Motor neuron (in vitro differentiated cells): ENCODE measurements around the gene CCT2. TPM values are rescaled to one million over a fixed set of nuclear protein-coding genes. Genes with fewer than 3 reads are reported as not detected.
A peak's percentile ranks its signal among the peaks of the same experiment; 100 is the strongest.

Experiments
- ATAC-seq, 8 experiments: fragments of 200-7000 bp; cut with Tn5 transposase; replicated peaks in 6 of 8; 2 replicates each; pipeline ENCODE4 v1.8.0; 2021; ENCODE audit warnings: mild to moderate bottlenecking in 8 of 8, moderate library complexity in 8 of 8
- H3K27ac ChIP-seq, 2 donors: fragments of 250-450 bp; sonication (Bioruptor Pico); 2 replicates each; pipeline ENCODE4 v1.9.0; 2021; ENCODE audit warnings: antibody characterized with exemption in 2 of 2, mild to moderate bottlenecking in 2 of 2, moderate library complexity in 1 of 2
- H3K4me1 ChIP-seq, 2 donors: fragments of 250-450 bp; sonication (Bioruptor Pico); replicated peaks in 1 of 2; 2 replicates each; pipeline ENCODE4 v1.6.1; 2021; ENCODE audit warnings: antibody characterized with exemption in 2 of 2, mild to moderate bottlenecking in 2 of 2, moderate library complexity in 1 of 2
- H3K4me3 ChIP-seq, 5 donors: fragments of 250-450 bp; sonication (Bioruptor Pico); 2 replicates each; pipeline ENCODE4 v1.9.0; 2021; ENCODE audit warnings: antibody characterized with exemption in 5 of 5, mild to moderate bottlenecking in 5 of 5, moderate library complexity in 4 of 5
- WGBS, 10 experiments: fragments of 450-650 bp; shearing (Covaris generic); methylation state at CpG; one replicate each; pipeline ENCODE4 v1.0.0; 2022; 5-methylcytosine and 5-hydroxymethylcytosine counted together
- in situ Hi-C, 9 experiments: fragments of 400-800 bp; cut with MboI; loops; one replicate each; pipeline ENCODE4 v1.15.0; 2021; ENCODE audit warnings: low sequenced_read_pairs in 9 of 9, low pct_unique_long_range_greater_than_20kb in 2 of 9; ENCODE audit not compliant: unreplicated experiment in 9 of 9
- total RNA-seq, 8 experiments: library from RNA; unstranded; fragments of 300-600 nt; gene quantifications; 2 replicates each; pipeline versions ENCODE4 v1.2.3 to v1.2.4, GENCODE V29; 2022

Gene CCT2
- 100 to 1,000 TPM; 179 to 338 (median 260) TPM for total RNA-seq

DNA sequence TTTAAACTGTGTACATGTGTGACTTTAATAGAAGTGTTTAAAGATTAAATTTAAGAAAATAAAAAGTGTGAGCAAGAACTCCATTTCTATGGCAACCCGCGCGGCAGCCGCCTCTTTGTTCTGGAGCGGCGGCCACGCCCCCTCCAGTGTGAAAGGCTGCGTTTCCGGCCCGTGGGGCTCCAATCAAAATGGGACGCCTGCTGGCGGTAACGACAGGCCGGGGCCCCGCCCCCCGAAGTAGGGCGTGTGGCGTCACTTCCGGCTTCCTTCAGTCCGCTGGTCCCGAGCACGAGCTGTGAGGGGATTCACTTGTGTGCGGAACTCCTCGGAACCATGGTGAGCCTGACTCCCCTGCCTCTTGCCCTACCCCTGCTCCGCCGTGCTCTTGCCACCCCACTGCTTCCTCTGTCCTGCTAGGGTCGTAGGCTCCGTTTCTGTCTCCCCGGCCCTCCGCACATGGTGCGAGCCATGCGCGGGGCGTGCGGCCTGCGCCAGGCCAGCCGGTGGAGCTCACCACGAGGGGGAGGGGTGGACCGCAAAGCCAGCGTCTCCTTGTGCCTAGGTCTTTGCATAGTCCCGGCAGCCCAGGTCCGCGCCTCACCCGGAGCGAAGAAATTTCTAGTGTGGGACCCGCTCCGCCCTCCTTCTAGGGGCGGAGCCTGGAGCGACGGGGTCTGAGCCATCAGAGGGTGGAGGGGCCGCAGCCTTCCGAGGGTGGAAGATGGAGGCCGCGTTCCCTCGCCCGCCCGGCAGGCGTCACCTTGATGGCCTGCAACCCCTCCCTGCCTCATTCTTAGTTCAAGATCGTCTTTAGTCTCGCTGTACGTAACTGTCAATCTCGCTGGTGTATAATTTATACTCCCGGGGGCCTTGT lies at the start of gene CCT2:
Gene CCT2, plus strand, starts transcription at position 271 of the 874 bp plus-strand sequence. Its CDS starts 63 bp downstream, at position 334.
- peak; percentile 92 to 96 (median 94) for ATAC-seq
- Histone ChIP-seq H3K4me1 (peaks cover 6 to 7% of the 10 kb centered on the region in 2 donors), H3K4me3 (peak within 1 kb of the TSS; percentile 66 to 97 (median 86)), H3K27ac (peak within 1 kb of the TSS; percentile 89 to 91)
- in situ Hi-C loops: loop anchor here in 1 of 9 experiments (25.0 kb wide), 1 partner anchor 198 kb away; no protein-coding TSS in a partner anchor
- WGBS, 10 experiments: 0 to 4% (median 1%) methylated on average over 1 to 24 of the region's 63 CpGs; no CpG with 5 or more reads in 1 of the 10 experiments

DNA sequence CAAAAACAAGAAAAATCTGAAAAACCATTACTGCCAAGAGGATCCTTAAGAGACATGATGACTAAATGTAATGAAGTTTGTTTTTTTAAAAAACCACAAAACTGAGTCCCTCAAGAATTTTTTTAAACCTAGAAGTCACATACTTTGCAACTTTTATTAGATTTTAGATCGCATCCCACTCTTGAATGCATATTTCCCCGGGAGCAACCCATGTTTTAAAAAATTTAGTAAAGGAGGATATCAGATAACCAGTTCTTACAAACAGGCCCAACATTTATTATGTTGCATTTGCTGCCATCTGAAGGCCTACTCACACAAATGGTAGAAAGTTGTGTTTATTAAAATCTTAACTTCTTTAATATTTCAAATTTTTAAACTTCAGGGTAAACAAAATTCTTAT lies 44.3 kb upstream of the CCT2 start:
- Histone ChIP-seq H3K4me3 (no peak overlapping the region), H3K4me1 (no peaks in the 10 kb centered on the region), H3K27ac (no peak overlapping the region)
- WGBS, 10 experiments: 54 to 100% (median 93%) methylated on average over 1 to 2 of the region's 2 CpGs; no CpG with 5 or more reads in 3 of the 10 experiments
- ATAC-seq: no peak
- in situ Hi-C loops: no loop called here

DNA sequence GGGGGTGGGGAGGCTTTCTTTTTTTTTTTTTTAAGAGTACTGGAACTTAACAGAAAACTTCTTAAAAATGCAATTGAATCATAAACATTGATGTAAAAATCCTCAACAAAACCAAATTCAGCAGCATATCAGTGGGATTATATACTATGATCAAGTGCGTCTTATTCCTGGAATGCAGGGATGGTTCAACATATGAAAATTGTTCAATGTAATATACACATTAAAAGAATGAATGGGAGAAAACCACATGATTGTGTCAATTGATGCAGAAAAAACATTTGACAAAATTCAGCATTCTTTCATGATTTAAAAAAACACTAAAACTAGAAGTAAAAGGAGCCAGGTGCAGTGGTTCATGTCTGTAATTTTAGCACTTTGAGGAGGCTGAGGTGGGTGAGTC lies 41.2 kb upstream of the CCT2 start:
- 89 to 100% (median 100%) methylated on average over 1 of the region's 1 CpG; no CpG with 5 or more reads in 3 of the 10 experiments for WGBS, 10 experiments
- no peak overlapping the region for H3K27ac ChIP-seq
- H3K4me3 ChIP-seq: no peak overlapping the region
- no peaks in the 10 kb centered on the region for H3K4me1 ChIP-seq
- no peak for ATAC-seq
- in situ Hi-C loops: no loop called here

DNA sequence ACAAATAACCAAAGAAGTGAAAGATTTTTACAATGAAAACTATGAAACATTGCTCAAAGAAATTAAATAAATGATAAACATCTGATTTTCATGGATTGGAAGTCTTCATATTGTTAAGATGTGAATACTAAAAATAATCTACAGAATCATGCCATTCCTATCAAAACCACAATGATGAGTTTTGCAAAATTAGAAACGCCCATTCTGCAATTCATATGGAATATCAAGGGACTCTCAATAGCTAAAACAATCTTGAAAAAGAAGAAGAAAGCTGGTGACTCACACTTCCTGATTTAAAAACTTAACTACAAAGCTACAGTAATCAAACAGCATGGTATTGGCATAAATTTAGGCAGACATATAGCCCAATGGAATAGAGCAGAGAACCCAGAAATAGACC lies 40.2 kb upstream of the CCT2 start:
- ATAC-seq: peak in 1 of 8 experiments; percentile 37
- 14 to 100% (median 94%) methylated on average over 1 of the region's 1 CpG for WGBS, 10 experiments
- no peaks in the 10 kb centered on the region for H3K4me1 ChIP-seq
- no peak overlapping the region for H3K4me3 ChIP-seq
- in situ Hi-C loops: no loop called here
- no peak overlapping the region for H3K27ac ChIP-seq

DNA sequence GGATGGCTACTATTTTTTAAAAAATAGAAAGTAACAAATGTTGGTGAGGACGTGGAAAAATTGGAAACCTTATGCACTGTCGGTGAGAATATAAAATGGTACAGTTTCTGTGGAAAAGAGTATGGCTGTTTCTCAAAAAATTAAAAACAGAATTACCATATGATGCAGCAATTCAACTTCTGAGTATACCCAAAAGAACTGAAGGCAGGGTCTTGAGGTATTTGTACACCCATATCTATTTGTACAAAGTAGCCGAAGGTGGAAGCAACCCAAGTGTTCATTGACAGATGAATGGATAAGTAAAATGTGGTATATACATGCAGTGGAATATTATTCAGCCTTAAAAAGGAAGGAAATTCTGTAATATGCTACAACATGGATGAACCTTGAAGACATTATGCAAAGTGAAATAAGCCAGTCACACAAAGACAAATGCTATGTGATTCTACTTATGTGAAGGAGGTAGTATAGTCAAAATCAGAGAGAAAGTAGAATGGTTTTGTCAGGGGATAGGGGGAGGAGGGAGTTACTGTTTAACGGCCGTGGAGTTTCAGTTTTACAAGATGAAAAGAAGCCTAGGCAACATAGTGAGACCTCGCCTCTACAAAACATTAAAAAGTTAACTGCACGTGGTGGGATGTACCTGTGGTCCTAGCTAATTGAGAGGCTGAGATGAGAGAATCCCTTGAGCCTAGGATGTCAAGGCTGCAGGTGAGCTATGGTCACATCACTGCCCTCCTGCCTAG lies 38.4 kb upstream of the CCT2 start:
- no peak overlapping the region for H3K4me3 ChIP-seq
- no peak overlapping the region for H3K27ac ChIP-seq
- WGBS, 10 experiments: 52 to 100% (median 95%) methylated on average over 2 to 7 of the region's 7 CpGs
- H3K4me1 ChIP-seq: no peaks in the 10 kb centered on the region
- in situ Hi-C loops: no loop called here
- ATAC-seq: no peak

DNA sequence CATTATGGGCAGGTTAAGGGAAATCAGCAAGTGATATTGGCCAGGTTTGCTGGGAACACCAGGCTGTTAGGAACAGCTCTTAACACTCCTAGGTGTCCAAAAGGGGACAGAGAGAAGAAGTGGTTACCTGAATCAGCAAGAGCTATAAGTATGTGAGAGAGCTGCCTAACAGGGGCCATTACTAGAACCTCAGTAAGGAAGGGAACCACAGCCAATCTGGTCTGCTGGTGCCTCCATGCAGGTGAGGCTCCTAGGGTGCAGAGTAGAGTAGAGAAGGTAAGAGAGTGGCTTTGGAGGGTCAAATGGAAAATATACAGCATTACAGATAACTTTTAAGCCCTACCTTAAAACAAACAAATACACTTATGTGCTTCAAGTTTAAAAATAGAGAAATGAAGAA lies 36.6 kb upstream of the CCT2 start:
- in situ Hi-C loops: no loop called here
- ATAC-seq: no peak
- Histone ChIP-seq H3K27ac (no peak overlapping the region), H3K4me1 (no peaks in the 10 kb centered on the region), H3K4me3 (no peak overlapping the region)

DNA sequence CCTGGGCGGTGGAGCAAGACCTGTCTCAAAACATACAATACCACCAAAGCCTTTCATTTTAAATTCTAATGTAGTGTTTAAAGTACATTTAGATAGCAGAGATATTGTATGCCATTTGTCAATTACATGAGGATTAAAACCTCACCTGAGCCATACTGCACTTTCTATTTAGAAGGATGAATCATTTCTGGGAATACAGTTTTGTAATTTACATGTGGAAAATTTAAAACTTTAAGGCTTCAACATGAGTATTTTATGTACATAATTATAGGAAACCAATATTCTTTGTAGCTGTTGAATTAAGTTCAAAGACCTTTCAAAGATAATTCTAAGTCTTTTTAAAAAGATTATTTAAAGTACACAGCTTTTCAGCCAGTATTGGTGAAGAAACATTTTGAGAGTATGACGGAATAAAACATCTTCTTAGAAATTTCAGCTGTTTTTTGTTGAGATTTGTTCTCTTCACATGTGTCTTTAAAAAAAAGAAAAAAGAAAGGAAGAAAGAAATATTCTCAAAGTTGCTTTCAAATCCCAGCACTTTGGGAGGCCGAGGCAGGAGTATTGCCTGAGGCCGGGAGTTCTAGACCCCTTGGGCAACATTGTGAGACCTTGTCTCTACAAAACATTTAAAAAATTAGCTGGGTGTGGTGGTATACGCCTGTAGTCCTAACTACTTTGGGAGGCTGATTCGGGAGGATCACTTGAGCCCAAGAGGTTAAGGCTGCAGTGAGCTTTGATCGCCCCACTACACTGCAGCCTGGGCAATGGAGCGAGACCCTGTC lies 34.5 kb upstream of the CCT2 start:
- no peak overlapping the region for H3K27ac ChIP-seq
- H3K4me1 ChIP-seq: no peaks in the 10 kb centered on the region
- ATAC-seq: peak in 3 of 8 experiments; percentile 39 to 58 (median 55)
- in situ Hi-C loops: no loop called here
- H3K4me3 ChIP-seq: no peak overlapping the region
- 67 to 100% (median 84%) methylated on average over 2 to 7 of the region's 8 CpGs for WGBS, 10 experiments

DNA sequence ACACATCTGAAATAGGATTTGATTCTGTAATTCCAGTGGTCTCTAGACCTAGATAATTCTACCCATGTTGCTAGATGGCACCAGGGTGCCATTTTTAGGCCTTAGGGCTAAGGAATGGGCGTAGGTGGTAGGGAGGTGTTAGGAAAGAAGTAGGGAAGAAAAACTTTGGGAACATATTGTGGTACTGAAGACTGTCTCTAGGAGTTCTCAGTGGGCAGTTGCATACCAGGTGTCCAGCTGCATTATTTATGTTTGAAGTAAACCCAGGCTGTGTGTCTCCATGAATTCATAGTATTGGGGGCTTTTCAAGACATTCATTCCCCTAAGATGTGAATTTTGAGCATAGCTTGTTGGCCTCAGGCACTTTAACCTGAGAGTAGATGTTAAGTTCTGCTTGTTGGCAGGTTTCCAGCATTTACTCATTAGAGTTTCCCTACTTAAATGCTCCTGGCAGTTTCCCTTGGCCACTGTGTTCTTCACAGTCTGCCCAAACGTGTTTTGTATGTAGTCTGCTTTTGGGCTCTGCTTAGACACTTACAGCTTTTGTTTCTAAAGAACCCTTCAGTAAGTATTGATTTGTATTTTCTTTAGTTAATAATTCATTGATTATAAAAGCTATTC lies 31.5 kb upstream of the CCT2 start:
- Histone ChIP-seq H3K27ac (no peak overlapping the region), H3K4me3 (no peak overlapping the region), H3K4me1 (no peaks in the 10 kb centered on the region)
- in situ Hi-C loops: no loop called here
- ATAC-seq: peak in 1 of 8 experiments; percentile 64
- 0 to 69% (median 50%) methylated on average over 1 to 2 of the region's 2 CpGs; no CpG with 5 or more reads in 1 of the 10 experiments for WGBS, 10 experiments

DNA sequence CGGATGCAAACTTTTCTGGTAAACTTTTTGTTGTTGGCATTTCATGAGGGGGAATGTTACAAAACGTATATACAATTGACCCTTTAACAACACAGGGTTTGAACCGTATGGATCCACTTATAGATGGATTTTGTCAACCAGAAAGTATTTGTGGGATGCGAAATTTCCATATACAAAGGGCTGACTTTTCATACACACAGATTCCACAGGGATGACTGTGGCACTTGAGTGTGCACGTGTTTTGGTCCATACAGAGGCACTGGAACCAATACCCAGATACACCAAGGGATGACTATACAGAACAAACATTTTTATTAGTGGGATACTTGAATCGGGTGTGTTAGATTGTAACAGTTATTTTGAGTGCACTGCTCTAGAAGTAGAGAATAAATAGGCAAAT lies 29.8 kb upstream of the CCT2 start:
- in situ Hi-C loops: no loop called here
- Histone ChIP-seq H3K27ac (no peak overlapping the region), H3K4me3 (no peak overlapping the region), H3K4me1 (no peaks in the 10 kb centered on the region)
- 15 to 100% (median 83%) methylated on average over 1 to 6 of the region's 6 CpGs for WGBS, 10 experiments
- ATAC-seq: peak in 2 of 8 experiments; percentile 53 to 64

DNA sequence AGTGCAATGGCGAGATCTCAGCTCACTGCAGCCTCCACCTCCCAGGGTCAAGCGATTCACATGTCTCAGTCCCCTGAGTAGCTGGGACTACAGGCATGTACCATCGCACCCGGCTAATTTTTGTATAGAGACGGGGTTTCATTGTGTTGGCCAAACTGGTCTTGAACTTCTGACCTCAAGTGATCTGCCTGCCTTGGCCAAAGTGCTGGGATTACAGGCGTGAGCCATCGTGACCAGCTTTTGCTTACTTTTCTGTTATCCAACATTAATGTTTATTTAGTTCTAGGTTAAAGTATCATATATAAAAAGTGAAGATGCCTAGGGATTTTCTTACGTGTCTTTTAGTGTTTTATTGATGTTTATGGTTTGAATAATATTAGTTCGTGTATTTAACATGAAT lies 28.9 kb upstream of the CCT2 start:
- in situ Hi-C loops: no loop called here
- Histone ChIP-seq H3K4me3 (no peak overlapping the region), H3K4me1 (no peaks in the 10 kb centered on the region), H3K27ac (no peak overlapping the region)
- ATAC-seq: no peak
- 45 to 99% (median 88%) methylated on average over 1 to 9 of the region's 9 CpGs for WGBS, 10 experiments

DNA sequence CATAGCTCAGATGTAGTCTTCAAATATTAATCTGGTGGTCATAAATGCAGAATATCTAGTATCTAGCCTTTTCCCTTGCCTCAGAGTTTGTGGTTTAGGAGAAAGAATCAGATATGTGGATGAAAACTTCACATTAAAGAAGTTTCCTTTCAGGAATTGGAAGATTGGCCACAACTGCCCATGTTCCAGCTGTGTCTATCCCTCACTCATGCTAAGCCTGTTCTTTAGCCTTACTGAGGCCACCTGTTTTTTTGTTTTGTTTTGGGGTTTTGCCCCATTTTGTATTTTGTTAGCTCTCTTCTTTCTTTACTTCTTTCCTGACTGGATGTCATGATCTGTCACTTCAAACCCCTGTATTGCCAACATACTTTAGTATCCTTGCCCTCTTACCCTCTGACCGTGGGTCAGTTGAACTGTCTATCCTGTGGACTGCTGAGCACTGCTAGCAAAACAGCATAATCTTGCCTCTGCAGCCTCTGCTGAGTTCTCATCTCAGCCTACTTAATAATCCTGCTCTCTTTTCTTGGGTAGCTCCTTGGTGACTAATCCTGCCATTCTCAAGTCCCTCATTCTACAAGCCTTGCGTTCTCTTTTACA lies 22.0 kb upstream of the CCT2 start:
- H3K4me1 ChIP-seq: no peaks in the 10 kb centered on the region
- WGBS, 10 experiments: 56 to 100% (median 88%) methylated on average over 1 to 2 of the region's 2 CpGs; no CpG with 5 or more reads in 2 of the 10 experiments
- ATAC-seq: peak in 1 of 8 experiments; percentile 33
- H3K27ac ChIP-seq: no peak overlapping the region
- no peak overlapping the region for H3K4me3 ChIP-seq
- in situ Hi-C loops: no loop called here

DNA sequence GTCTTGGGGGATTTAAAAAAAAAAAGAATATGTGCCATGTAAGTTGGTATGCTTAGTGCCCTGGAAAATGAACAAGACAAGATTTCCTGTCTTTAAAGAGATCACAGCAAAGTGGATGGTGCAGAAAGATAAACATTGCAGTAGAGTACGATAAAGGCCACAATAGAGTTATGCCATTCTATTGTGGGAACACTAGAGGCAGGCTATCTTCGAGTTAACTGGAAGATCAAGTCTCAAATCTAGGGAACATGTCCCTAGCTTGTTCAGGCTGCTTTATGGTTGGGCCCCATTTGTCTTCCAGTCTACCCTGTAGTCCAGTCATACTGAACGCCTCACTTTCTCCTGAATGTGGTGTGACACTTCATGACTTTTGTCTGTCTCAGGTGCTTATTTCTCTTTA lies 18.7 kb upstream of the CCT2 start:
- peak in 1 of 8 experiments; percentile 28 for ATAC-seq
- 81 to 100% (median 97%) methylated on average over 1 to 3 of the region's 3 CpGs; no CpG with 5 or more reads in 3 of the 10 experiments for WGBS, 10 experiments
- in situ Hi-C loops: no loop called here
- Histone ChIP-seq H3K4me3 (no peak overlapping the region), H3K27ac (no peak overlapping the region), H3K4me1 (no peaks in the 10 kb centered on the region)
